Measurements from ENCODE around the gene GNAO1. TPM values are rescaled to one million over a fixed set of nuclear protein-coding genes. Genes with fewer than 3 reads are reported as not detected.

GNAO1 gene
- total and polyA plus RNA-seq, 9 donors, result 0.72 to 5.6 (median 2.7) TPM

- no peaks in the 10 kb centered on the region for H3K27me3 ChIP-seq
- DNase-seq, result peak in 3 of 5 donors; percentile 13 to 26 (median 13)
- no peak overlapping the region for H3K27ac ChIP-seq
- WGBS, 3 donors, result 62 to 76% (median 65%) methylated on average over 15 of the region's 15 CpGs
- TF ChIP-seq CTCF (IDR thresholded peaks at IDR 0.05), result no peak
- TF ChIP-seq EP300 (IDR thresholded peaks at IDR 0.05), result no peak
- no peak for TF ChIP-seq POLR2A (IDR thresholded peaks at IDR 0.05)
- no peaks in the 10 kb centered on the region for H3K36me3 ChIP-seq
- no peaks in the 10 kb centered on the region for H3K4me1 ChIP-seq (ENCODE audit: insufficient read depth)
- H3K4me3 ChIP-seq, result no peak overlapping the region
- intact Hi-C loops (cut with DNase I), result no loop called here
- no peaks in the 10 kb centered on the region for H3K9me3 ChIP-seq
Observed at GRCh38 chr16:56362057-56362655, 170.9 kb downstream of the GNAO1 start.

- 86 to 92% (median 88%) methylated on average over 17 of the region's 17 CpGs for WGBS, 3 donors
- peak in 1 of 5 donors; percentile 18 for DNase-seq
- Histone ChIP-seq H3K4me1 (ENCODE audit: insufficient read depth) (no peaks in the 10 kb centered on the region), H3K36me3 (no peaks in the 10 kb centered on the region), H3K9me3 (no peaks in the 10 kb centered on the region), H3K27me3 (no peaks in the 10 kb centered on the region), H3K27ac (no peak overlapping the region), H3K4me3 (no peak overlapping the region)
- intact Hi-C loops (cut with DNase I), result no loop called here
- TF ChIP-seq CTCF (IDR thresholded peaks at IDR 0.05) (no peak), EP300 (IDR thresholded peaks at IDR 0.05) (no peak), POLR2A (IDR thresholded peaks at IDR 0.05) (no peak)
Observed at GRCh38 chr16:56362706-56363105, 171.4 kb downstream of the GNAO1 start.

GRCh38 chr16:56363181-56363716, 172.0 kb downstream of the GNAO1 start:
- WGBS, 3 donors, result 88 to 94% (median 91%) methylated on average over 6 of the region's 6 CpGs
- Histone ChIP-seq H3K36me3 (no peaks in the 10 kb centered on the region), H3K9me3 (no peaks in the 10 kb centered on the region), H3K4me3 (no peak overlapping the region), H3K27me3 (no peaks in the 10 kb centered on the region), H3K27ac (no peak overlapping the region), H3K4me1 (ENCODE audit: insufficient read depth) (no peaks in the 10 kb centered on the region)
- intact Hi-C loops (cut with DNase I), result no loop called here
- peak in 1 of 5 donors; percentile 12 for DNase-seq
- TF ChIP-seq CTCF (IDR thresholded peaks at IDR 0.05), result no peak
- TF ChIP-seq EP300 (IDR thresholded peaks at IDR 0.05), result no peak
- TF ChIP-seq POLR2A (IDR thresholded peaks at IDR 0.05), result no peak

- H3K4me3 ChIP-seq, result no peak overlapping the region
- peak in 1 of 5 donors; percentile 12 for DNase-seq
- no peaks in the 10 kb centered on the region for H3K36me3 ChIP-seq
- WGBS, 3 donors, result 91 to 94% (median 93%) methylated on average over 26 of the region's 26 CpGs
- H3K4me1 ChIP-seq (ENCODE audit: insufficient read depth), result no peaks in the 10 kb centered on the region
- no peak overlapping the region for H3K27ac ChIP-seq
- intact Hi-C loops (cut with DNase I), result no loop called here
- H3K27me3 ChIP-seq, result no peaks in the 10 kb centered on the region
- no peaks in the 10 kb centered on the region for H3K9me3 ChIP-seq
- no peak for TF ChIP-seq EP300 (IDR thresholded peaks at IDR 0.05)
- no peak for TF ChIP-seq CTCF (IDR thresholded peaks at IDR 0.05)
- no peak for TF ChIP-seq POLR2A (IDR thresholded peaks at IDR 0.05)
Observed at GRCh38 chr16:56363781-56364565, 172.7 kb downstream of the GNAO1 start.
